UCSD-AML1 (cell line): ENCODE data around the gene GRM8.
"Not testable (repeated sequence)": the region's sequence is repeated elsewhere in the genome, so short reads cannot be mapped to it uniquely, and the experiment has no call there.

Experiments used
- DNase-seq: peaks from one replicate; lab custom pipeline; 2025; ENCODE audit not compliant: unreplicated experiment; lab: John Stamatoyannopoulos, UW

The GRM8 gene

GRCh38 chr7:126685018-126685573 lies 567.6 kb downstream of the GRM8 start:
- no peak for DNase-seq

GRCh38 chr7:126682176-126682575 lies 570.6 kb downstream of the GRM8 start:
- no peak for DNase-seq

- DNase-seq, result not testable (repeated sequence)
Observed at GRCh38 chr7:126668762-126669161, 584.0 kb downstream of the GRM8 start.

GRCh38 chr7:126668367-126668752 lies 584.4 kb downstream of the GRM8 start:
- no peak for DNase-seq

GRCh38 chr7:126667742-126668366 lies 584.9 kb downstream of the GRM8 start:
- DNase-seq, result no peak

GRCh38 chr7:126662856-126663255 lies 589.9 kb downstream of the GRM8 start:
- no peak for DNase-seq

- no peak for DNase-seq
Observed at GRCh38 chr7:126659124-126659523, 593.6 kb downstream of the GRM8 start.

GRCh38 chr7:126658684-126659083 lies 594.1 kb downstream of the GRM8 start:
- no peak for DNase-seq

GRCh38 chr7:126657599-126658358 lies 595.0 kb downstream of the GRM8 start:
- DNase-seq, result no peak

GRCh38 chr7:126657137-126657536 lies 595.6 kb downstream of the GRM8 start:
- no peak for DNase-seq

- no peak for DNase-seq
Observed at GRCh38 chr7:126656165-126656564, 596.6 kb downstream of the GRM8 start.

GRCh38 chr7:126637538-126637937 lies 615.2 kb downstream of the GRM8 start:
- no peak for DNase-seq

- no peak for DNase-seq
Observed at GRCh38 chr7:126635545-126635944, 617.2 kb downstream of the GRM8 start.

- DNase-seq, result peak; percentile 4
Observed at GRCh38 chr7:126608339-126608776, 644.4 kb downstream of the GRM8 start.

GRCh38 chr7:126606331-126606730 lies 646.4 kb downstream of the GRM8 start:
- DNase-seq, result no peak

GRCh38 chr7:126605553-126605952 lies 647.2 kb downstream of the GRM8 start:
- no peak for DNase-seq

GRCh38 chr7:126605056-126605455 lies 647.7 kb downstream of the GRM8 start:
- DNase-seq, result no peak

GRCh38 chr7:126589068-126589684 lies 663.6 kb downstream of the GRM8 start:
- DNase-seq, result no peak

GRCh38 chr7:126578338-126578737 lies 674.4 kb downstream of the GRM8 start:
- DNase-seq, result no peak

GRCh38 chr7:126574276-126575250 lies 678.2 kb downstream of the GRM8 start:
- no peak for DNase-seq

- no peak for DNase-seq
Observed at GRCh38 chr7:126570845-126571244, 681.9 kb downstream of the GRM8 start.
